SIG-M5 treated with dmso at 0.1 percent for 504 hours (cell line): Measurements from ENCODE around the gene NT5C1A.

Experiments used
- DNase-seq: peaks from one replicate; lab custom pipeline; 2025; ENCODE audit not compliant: unreplicated experiment; lab: John Stamatoyannopoulos, UW

The NT5C1A gene

GRCh38 chr1:39671793-39672550 lies at the start of gene NT5C1A:
TSS of gene NT5C1A (minus strand) at chr1:39672107. CDS start at chr1:39672038, 69 bp downstream.
- no peak for DNase-seq

GRCh38 chr1:39721664-39722063 lies 49.8 kb upstream of the NT5C1A start:
- DNase-seq = no peak

- DNase-seq = peak; percentile 78
Measured at GRCh38 chr1:39720094-39720999, 48.4 kb upstream of the NT5C1A start.

GRCh38 chr1:39717809-39718208 lies 45.9 kb upstream of the NT5C1A start:
- no peak for DNase-seq

GRCh38 chr1:39713557-39713956 lies 41.6 kb upstream of the NT5C1A start:
- no peak for DNase-seq

- DNase-seq = no peak
Measured at GRCh38 chr1:39711966-39712340, 40.0 kb upstream of the NT5C1A start.

GRCh38 chr1:39711104-39711965 lies 39.4 kb upstream of the NT5C1A start:
- no peak for DNase-seq

- no peak for DNase-seq
Measured at GRCh38 chr1:39707506-39707905, 35.6 kb upstream of the NT5C1A start.

- no peak for DNase-seq
Measured at GRCh38 chr1:39704757-39705156, 32.9 kb upstream of the NT5C1A start.

GRCh38 chr1:39701049-39701439 lies 29.1 kb upstream of the NT5C1A start:
- no peak for DNase-seq

- DNase-seq = no peak
Measured at GRCh38 chr1:39700348-39700747, 28.4 kb upstream of the NT5C1A start.

- DNase-seq = no peak
Measured at GRCh38 chr1:39699419-39699818, 27.5 kb upstream of the NT5C1A start.

GRCh38 chr1:39698568-39698967 lies 26.7 kb upstream of the NT5C1A start:
- DNase-seq = no peak

GRCh38 chr1:39696448-39696847 lies 24.5 kb upstream of the NT5C1A start:
- no peak for DNase-seq

- no peak for DNase-seq
Measured at GRCh38 chr1:39695016-39695415, 23.1 kb upstream of the NT5C1A start.

- DNase-seq = no peak
Measured at GRCh38 chr1:39694026-39694425, 22.1 kb upstream of the NT5C1A start.

GRCh38 chr1:39692152-39693074 lies 20.5 kb upstream of the NT5C1A start:
- DNase-seq = no peak

- peak; percentile 78 for DNase-seq
Measured at GRCh38 chr1:39691383-39692151, 19.7 kb upstream of the NT5C1A start, which contains the start of gene HPCAL4. TSS of gene HPCAL4 (minus strand) at chr1:39691433. CDS start at chr1:39684603, 6,830 bp downstream.

GRCh38 chr1:39690794-39691382 lies 19.0 kb upstream of the NT5C1A start:
- DNase-seq = no peak
